ENCODE results near the gene NSRP1.

The NSRP1 gene

GRCh38 chr17:30165147-30165546, 48.5 kb downstream of the NSRP1 start:
- CTCF ChIA-PET, result interaction anchor here (2.6 kb wide), 1 partner anchor 40 kb away, joined by 12 read pairs; no protein-coding TSS in a partner anchor
- POLR2A ChIA-PET, result no interaction called here
- TF ChIP-seq CTCF (IDR thresholded peaks at IDR 0.05; ENCODE audit: insufficient read depth, low read length, missing control alignments), result no peak
- no peak overlapping the region for H3K4me3 ChIP-seq (ENCODE audit: low read depth, low read length)
- DNase-seq (ENCODE audit: low read depth, low spot score), result no peak

GRCh38 chr17:30165960-30166359, 49.3 kb downstream of the NSRP1 start:
- DNase-seq (ENCODE audit: low read depth, low spot score), result no peak
- TF ChIP-seq CTCF (IDR thresholded peaks at IDR 0.05; ENCODE audit: insufficient read depth, low read length, missing control alignments), result no peak
- ChIA-PET POLR2A (no interaction called here), CTCF (interaction anchor here (2.6 kb wide), 1 partner anchor 41 kb away, joined by 12 read pairs; no protein-coding TSS in a partner anchor)
- H3K4me3 ChIP-seq (ENCODE audit: low read depth, low read length), result no peak overlapping the region

- DNase-seq (ENCODE audit: low read depth, low spot score), result no peak
- POLR2A ChIA-PET, result no interaction called here
- H3K4me3 ChIP-seq (ENCODE audit: low read depth, low read length), result no peak overlapping the region
- CTCF ChIA-PET, result interaction anchor here (3.0 kb wide), 1 partner anchor 45 kb away, joined by 11 read pairs; no protein-coding TSS in a partner anchor
- TF ChIP-seq CTCF (IDR thresholded peaks at IDR 0.05; ENCODE audit: insufficient read depth, low read length, missing control alignments), result no peak
Measured at GRCh38 chr17:30170415-30170987, 53.9 kb downstream of the NSRP1 start.

- ChIA-PET CTCF (interaction anchor here (1.1 kb wide), 1 partner anchor 47 kb away, joined by 3 read pairs; no protein-coding TSS in a partner anchor), POLR2A (no interaction called here)
- DNase-seq (ENCODE audit: low read depth, low spot score), result no peak
- no peak for TF ChIP-seq CTCF (IDR thresholded peaks at IDR 0.05; ENCODE audit: insufficient read depth, low read length, missing control alignments)
- H3K4me3 ChIP-seq (ENCODE audit: low read depth, low read length), result no peak overlapping the region
Measured at GRCh38 chr17:30172560-30172959, 55.9 kb downstream of the NSRP1 start.

GRCh38 chr17:30173649-30174048, 57.0 kb downstream of the NSRP1 start:
- no peak overlapping the region for H3K4me3 ChIP-seq (ENCODE audit: low read depth, low read length)
- ChIA-PET POLR2A (no interaction called here), CTCF (interaction anchor here (1.1 kb wide), 1 partner anchor 48 kb away, joined by 3 read pairs; no protein-coding TSS in a partner anchor)
- no peak for DNase-seq (ENCODE audit: low read depth, low spot score)
- TF ChIP-seq CTCF (IDR thresholded peaks at IDR 0.05; ENCODE audit: insufficient read depth, low read length, missing control alignments), result no peak

- no peak overlapping the region for H3K4me3 ChIP-seq (ENCODE audit: low read depth, low read length)
- ChIA-PET CTCF (interaction anchor here (0.8 to 1.2 kb wide), 2 partner anchors 48 to 49 kb away, joined by 3 read pairs; no protein-coding TSS in a partner anchor), POLR2A (no interaction called here)
- TF ChIP-seq CTCF (IDR thresholded peaks at IDR 0.05; ENCODE audit: insufficient read depth, low read length, missing control alignments), result no peak
- DNase-seq (ENCODE audit: low read depth, low spot score), result no peak
Measured at GRCh38 chr17:30174556-30174955, 57.9 kb downstream of the NSRP1 start.

All from AG04449 (cell line).